HL-60 (cell line): Measurements from ENCODE around the gene PRAC1.

Experiments
- CTCF ChIP-seq: IDR thresholded peaks from one replicate; pipeline ENCODE4 v1.5.1; 2011; ENCODE audit warnings: low read length, control low read depth, inconsistent platforms; ENCODE audit not compliant: insufficient read depth
- GABPA ChIP-seq: IDR thresholded peaks from 2 replicates; pipeline ENCODE4 v1.6.1; 2012; ENCODE audit warnings: low read depth
- POLR2AphosphoS5 ChIP-seq: IDR thresholded peaks from 2 replicates; pipeline ENCODE4 v1.6.1; 2012; ENCODE audit warnings: low read depth
- REST ChIP-seq: IDR thresholded peaks from 2 replicates; pipeline ENCODE4 v1.6.1; 2012; ENCODE audit warnings: low read depth; ENCODE audit not compliant: insufficient replicate concordance
- SPI1 ChIP-seq: IDR thresholded peaks from 2 replicates; pipeline ENCODE4 v1.6.1; 2012; ENCODE audit warnings: low read depth, mild to moderate bottlenecking, borderline replicate concordance

GRCh38 chr17:48722915-48723422 lies 651 bp upstream of the PRAC1 start, which contains the start of gene PRAC2:
- TF ChIP-seq CTCF: no peak
- no peak for TF ChIP-seq POLR2AphosphoS5
- no peak for TF ChIP-seq REST
- no peak for TF ChIP-seq GABPA
- no peak for TF ChIP-seq SPI1
